Epithelial cell of proximal tubule (primary cell): ENCODE measurements around the gene FSIP1. TPM values are rescaled to one million over a fixed set of nuclear protein-coding genes. Genes with fewer than 3 reads are reported as not detected.

Experiments
- DNase-seq: peaks from one replicate; pipeline ENCODE4 v3.0.0-alpha.2; 2011; ENCODE audit warnings: low read depth
- H3K4me3 ChIP-seq: 2 replicates; pipeline ENCODE4 v1.5.1; 2011; ENCODE audit warnings: low read depth, mild to moderate bottlenecking, low read length
- CTCF ChIP-seq: conservative IDR thresholded peaks from 2 replicates; pipeline ENCODE4 v1.5.1; 2012; ENCODE audit warnings: low read depth, mild to moderate bottlenecking, low read length
- total RNA-seq: library from RNA; depleted of rRNA; stranded (reverse); fragments of >200 nt; gene quantifications from 2 replicates; pipeline ENCODE4 v1.2.3, GENCODE V29; 2015

FSIP1 gene
- total RNA-seq, 1 donor from 2014 or later = 1.3 TPM

- no peak for TF ChIP-seq CTCF
- no peak for DNase-seq
- H3K4me3 ChIP-seq = no peak overlapping the region
These were observed 63.5 kb downstream of the FSIP1 start for GRCh38 chr15:39719109-39719508.

- DNase-seq = no peak
- no peak for TF ChIP-seq CTCF
- no peak overlapping the region for H3K4me3 ChIP-seq
These were observed 65.5 kb downstream of the FSIP1 start for GRCh38 chr15:39717134-39717533.

- no peak overlapping the region for H3K4me3 ChIP-seq
- no peak for TF ChIP-seq CTCF
These were observed 68.4 kb downstream of the FSIP1 start for GRCh38 chr15:39714251-39714650.

GRCh38 chr15:39713846-39714245 is 68.8 kb downstream of the FSIP1 start:
- TF ChIP-seq CTCF = no peak
- DNase-seq = no peak
- no peak overlapping the region for H3K4me3 ChIP-seq

More at GRCh38 chr15:39714251-39714650, 68.4 kb downstream of the FSIP1 start:
- DNase-seq = no peak

GRCh38 chr15:39710681-39711080 is 72.0 kb downstream of the FSIP1 start:
- no peak for TF ChIP-seq CTCF
- DNase-seq = no peak
- H3K4me3 ChIP-seq = no peak overlapping the region

GRCh38 chr15:39709941-39710340 is 72.7 kb downstream of the FSIP1 start:
- no peak overlapping the region for H3K4me3 ChIP-seq
- DNase-seq = no peak
- no peak for TF ChIP-seq CTCF

GRCh38 chr15:39706206-39706605 is 76.4 kb downstream of the FSIP1 start:
- DNase-seq = no peak
- TF ChIP-seq CTCF = no peak

More at GRCh38 chr15:39706206-39706605, 76.4 kb downstream of the FSIP1 start:
- H3K4me3 ChIP-seq = no peak overlapping the region
